GM11168 (cell line): ENCODE measurements around the gene FOXS1.

Source experiments
- in situ Hi-C: fragments of 300-500 bp; cut with MboI; formaldehyde crosslinking; loops from one replicate; pipeline ENCODE4 v1.12.0; 2022; ENCODE audit warnings: low sequenced_read_pairs; ENCODE audit not compliant: unreplicated experiment

FOXS1 gene

GRCh38 chr20:31861385-31862156 is 16.2 kb upstream of the FOXS1 start:
- in situ Hi-C loops: no loop called here

GRCh38 chr20:31861135-31861384 is 15.7 kb upstream of the FOXS1 start:
- in situ Hi-C loops: no loop called here

GRCh38 chr20:31860390-31861134 is 15.2 kb upstream of the FOXS1 start:
- in situ Hi-C loops: no loop called here

GRCh38 chr20:31859998-31860380 is 14.6 kb upstream of the FOXS1 start:
- in situ Hi-C loops: loop anchor here (10.0 kb wide), 1 partner anchor 95 kb away; the partner anchor contains the start of gene PDRG1

GRCh38 chr20:31859266-31859997 is 14.0 kb upstream of the FOXS1 start:
- in situ Hi-C loops: loop anchor here (10.0 kb wide), 1 partner anchor 95 kb away; the partner anchor contains the start of gene PDRG1

GRCh38 chr20:31858760-31859083 is 13.3 kb upstream of the FOXS1 start:
- in situ Hi-C loops: loop anchor here (10.0 kb wide), 1 partner anchor 96 kb away; the partner anchor contains the start of gene PDRG1

- in situ Hi-C loops: loop anchor here (10.0 kb wide), 1 partner anchor 97 kb away; the partner anchor contains the start of gene PDRG1
Measured at GRCh38 chr20:31857861-31858759, 12.7 kb upstream of the FOXS1 start.

- in situ Hi-C loops: loop anchor here (10.0 kb wide), 1 partner anchor 98 kb away; the partner anchor contains the start of gene PDRG1
Measured at GRCh38 chr20:31856516-31856915, 11.1 kb upstream of the FOXS1 start.

GRCh38 chr20:31853481-31853880 is 8.1 kb upstream of the FOXS1 start:
- in situ Hi-C loops: loop anchor here (10.0 kb wide), 1 partner anchor 101 kb away; the partner anchor contains the start of gene PDRG1

GRCh38 chr20:31851240-31851955 is 6.0 kb upstream of the FOXS1 start:
- in situ Hi-C loops: loop anchor here (10.0 kb wide), 1 partner anchor 103 kb away; the partner anchor contains the start of gene PDRG1

GRCh38 chr20:31849306-31849930 is 4.0 kb upstream of the FOXS1 start:
- in situ Hi-C loops: no loop called here

GRCh38 chr20:31848088-31848999 is 2.9 kb upstream of the FOXS1 start:
- in situ Hi-C loops: no loop called here

GRCh38 chr20:31846793-31847138 is 1.4 kb upstream of the FOXS1 start:
- in situ Hi-C loops: no loop called here

GRCh38 chr20:31844737-31845299 is 586 bp downstream of the FOXS1 start:
- in situ Hi-C loops: no loop called here

GRCh38 chr20:31843881-31844280 is 1.5 kb downstream of the FOXS1 start:
- in situ Hi-C loops: no loop called here

- in situ Hi-C loops: no loop called here
Measured at GRCh38 chr20:31843288-31843687, 2.1 kb downstream of the FOXS1 start.

- in situ Hi-C loops: no loop called here
Measured at GRCh38 chr20:31842471-31843157, 2.8 kb downstream of the FOXS1 start.
